Testis (tissue), 3 donors: ENCODE results near the gene SPATA24. TPM values are rescaled to one million over a fixed set of nuclear protein-coding genes. Genes with fewer than 3 reads are reported as not detected.
"Not testable (repeated sequence)": the region's sequence is repeated elsewhere in the genome, so short reads cannot be mapped to it uniquely, and the experiment has no call there.

Experiments used
- DNase-seq: peaks from one replicate; pipeline ENCODE4 v3.0.0-alpha.2; 2019
- H3K27ac ChIP-seq, 2 donors: fragments of 200-600 bp; sonication (generic); one replicate each; pipeline ENCODE4 v1.5.1; 2019
- H3K27me3 ChIP-seq: fragments of 200-600 bp; sonication (generic); one replicate; pipeline ENCODE4 v1.5.1; 2019
- H3K36me3 ChIP-seq: fragments of 200-600 bp; sonication (generic); one replicate; pipeline ENCODE4 v1.5.1; 2017; ENCODE audit warnings: low read depth; ENCODE audit errors: missing control alignments
- H3K4me1 ChIP-seq: fragments of 200-600 bp; sonication (generic); one replicate; pipeline ENCODE4 v1.5.1; 2019
- H3K4me3 ChIP-seq, 2 donors: fragments of 200-600 bp; sonication (generic); one replicate each; pipeline ENCODE4 v1.5.1; 2017 to 2019
- H3K9me3 ChIP-seq: fragments of 200-600 bp; sonication (generic); one replicate; pipeline ENCODE4 v1.5.1; 2017
- POLR2A ChIP-seq: fragments of 450-650 bp; IDR thresholded peaks from one replicate; pipeline ENCODE4 v1.6.1; 2017; ENCODE audit warnings: antibody characterized with exemption, mild to moderate bottlenecking, moderate library complexity
- WGBS, 2 donors: methylation state at CpG; one replicate each; pipeline ENCODE4 v1.1.5; 2018; 5-methylcytosine and 5-hydroxymethylcytosine counted together
- intact Hi-C: fragments of 100-400 bp; cut with DNase I; formaldehyde crosslinking; loops from one replicate; pipeline ENCODE4 v1.15.1; 2023; ENCODE audit warnings: low total_unique reads
- polyA plus RNA-seq: library from polyadenylated mRNA; stranded (reverse); fragments of 350-450 nt; fragmentation: Illumina TruSeq; extraction: RNeasy Lipid Tissue Mini Kit (QIAGEN cat#74804); gene quantifications from one replicate; pipeline ENCODE4 v1.2.3, GENCODE V29; 2014; ENCODE audit warnings: low read depth, low replicate concordance; ENCODE audit not compliant: insufficient read depth
- total RNA-seq, 2 donors: library from RNA; depleted of rRNA; stranded (reverse); fragments of >200 nt; gene quantifications; one replicate each; pipeline ENCODE4 v1.2.3, GENCODE V29; 2016
- TF ChIP-seq, protein P1 (sequence below), 3 experiments: fragments of 450-650 bp in 2 of 3; fragments of 200-600 bp in 1 of 3; sonication (generic) in 1 of 3; IDR thresholded peaks; one replicate each; pipeline ENCODE4 v1.5.1; 2016 to 2019; ENCODE audit warnings: antibody characterized with exemption in 3 of 3, mild to moderate bottlenecking in 2 of 3, moderate library complexity in 1 of 3

Gene SPATA24
- total and polyA plus RNA-seq, 3 donors from 2014 or later, result 45.2 to 185 (median 94.6) TPM

DNA sequence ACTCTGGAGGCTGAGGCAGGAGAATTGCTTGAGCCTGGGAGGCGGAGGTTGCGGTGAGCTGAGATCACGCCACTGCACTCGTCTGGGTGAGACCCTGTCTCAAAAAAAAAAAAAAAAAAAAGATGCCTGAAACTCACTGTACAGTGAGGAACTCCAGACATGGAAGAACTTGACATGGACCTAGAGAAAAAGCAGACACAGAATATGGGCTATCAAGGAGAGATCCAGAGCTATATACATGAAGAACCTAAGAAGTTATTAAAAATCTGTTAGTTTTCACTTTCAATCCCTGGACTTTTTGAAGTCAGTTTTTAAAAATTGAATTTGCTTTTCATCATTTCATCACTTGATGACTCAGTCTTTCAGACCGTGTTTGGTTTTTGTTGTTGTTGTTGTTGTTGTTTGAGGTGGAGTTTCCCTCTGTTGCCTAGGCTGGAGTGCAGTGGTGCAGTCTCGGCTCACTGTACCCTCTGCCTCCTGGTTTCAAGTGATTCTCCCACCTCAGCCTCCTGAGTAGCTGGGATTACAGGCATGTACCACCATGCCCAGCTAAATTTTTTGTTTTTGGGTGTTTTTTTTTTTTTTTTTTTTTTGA is 42.0 kb downstream of the SPATA24 start:
- 84 to 90% methylated on average over 6 of the region's 6 CpGs for WGBS, 2 donors
- Histone ChIP-seq H3K36me3 (no peaks in the 10 kb centered on the region), H3K9me3 (no peaks in the 10 kb centered on the region), H3K4me3 (no peak overlapping the region), H3K4me1 (no peaks in the 10 kb centered on the region), H3K27me3 (no peaks in the 10 kb centered on the region), H3K27ac (no peak overlapping the region)
- TF ChIP-seq, protein P1, sequence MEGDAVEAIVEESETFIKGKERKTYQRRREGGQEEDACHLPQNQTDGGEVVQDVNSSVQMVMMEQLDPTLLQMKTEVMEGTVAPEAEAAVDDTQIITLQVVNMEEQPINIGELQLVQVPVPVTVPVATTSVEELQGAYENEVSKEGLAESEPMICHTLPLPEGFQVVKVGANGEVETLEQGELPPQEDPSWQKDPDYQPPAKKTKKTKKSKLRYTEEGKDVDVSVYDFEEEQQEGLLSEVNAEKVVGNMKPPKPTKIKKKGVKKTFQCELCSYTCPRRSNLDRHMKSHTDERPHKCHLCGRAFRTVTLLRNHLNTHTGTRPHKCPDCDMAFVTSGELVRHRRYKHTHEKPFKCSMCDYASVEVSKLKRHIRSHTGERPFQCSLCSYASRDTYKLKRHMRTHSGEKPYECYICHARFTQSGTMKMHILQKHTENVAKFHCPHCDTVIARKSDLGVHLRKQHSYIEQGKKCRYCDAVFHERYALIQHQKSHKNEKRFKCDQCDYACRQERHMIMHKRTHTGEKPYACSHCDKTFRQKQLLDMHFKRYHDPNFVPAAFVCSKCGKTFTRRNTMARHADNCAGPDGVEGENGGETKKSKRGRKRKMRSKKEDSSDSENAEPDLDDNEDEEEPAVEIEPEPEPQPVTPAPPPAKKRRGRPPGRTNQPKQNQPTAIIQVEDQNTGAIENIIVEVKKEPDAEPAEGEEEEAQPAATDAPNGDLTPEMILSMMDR (IDR thresholded peaks at IDR 0.05), result no peak
- TF ChIP-seq POLR2A, result no peak
- intact Hi-C loops, result no loop called here
- DNase-seq, result no peak

DNA sequence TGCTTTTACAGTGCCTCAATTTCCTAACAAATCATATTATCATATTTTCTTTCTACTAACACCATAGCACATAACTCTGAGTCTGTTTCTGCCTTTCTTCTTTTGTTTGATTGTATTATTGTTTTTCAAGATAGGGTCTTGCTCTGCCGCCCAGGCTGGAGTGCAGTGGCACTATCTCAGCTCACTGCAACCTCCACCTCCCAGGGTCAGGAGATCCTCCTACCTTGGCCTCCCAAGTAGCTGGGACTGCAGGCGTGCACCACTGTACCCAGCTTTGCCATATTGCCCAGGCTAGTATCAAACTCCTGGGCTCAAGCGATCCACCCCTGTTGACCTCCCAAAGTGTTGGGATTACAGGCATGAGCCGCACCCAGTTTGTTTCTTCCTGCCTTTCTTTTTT is 43.5 kb downstream of the SPATA24 start:
- H3K27ac ChIP-seq, result no peak overlapping the region
- DNase-seq, result no peak
- intact Hi-C loops, result no loop called here
- no peak overlapping the region for H3K4me3 ChIP-seq
- TF ChIP-seq, protein P1 (IDR thresholded peaks at IDR 0.05), result no peak
- no peak for TF ChIP-seq POLR2A
- no peaks in the 10 kb centered on the region for H3K9me3 ChIP-seq
- 83 to 94% methylated on average over 4 of the region's 4 CpGs for WGBS, 2 donors
- H3K36me3 ChIP-seq, result no peaks in the 10 kb centered on the region
- no peaks in the 10 kb centered on the region for H3K4me1 ChIP-seq
- H3K27me3 ChIP-seq, result no peaks in the 10 kb centered on the region

DNA sequence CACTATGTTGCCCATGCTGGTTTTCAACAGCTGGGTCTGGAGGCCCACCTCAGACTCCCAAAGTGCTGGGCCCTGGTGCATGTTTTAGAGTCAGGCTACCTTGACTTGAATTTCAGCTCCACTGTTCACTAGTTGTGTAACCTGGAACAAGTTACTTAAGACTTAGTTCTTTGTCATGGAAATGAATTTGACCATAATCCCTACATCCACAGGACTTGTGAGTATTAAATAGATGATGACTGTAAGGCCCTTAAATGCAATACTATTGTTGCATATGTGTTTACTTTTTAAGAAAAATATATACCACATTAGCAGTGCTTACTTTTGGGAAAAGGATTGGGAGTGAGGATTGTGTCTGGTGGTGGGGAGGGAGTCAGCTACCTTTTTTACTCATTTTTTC is 45.8 kb downstream of the SPATA24 start:
- H3K27ac ChIP-seq, result no peak overlapping the region
- no peak for DNase-seq
- TF ChIP-seq POLR2A, result no peak
- TF ChIP-seq, protein P1 (IDR thresholded peaks at IDR 0.05), result no peak
- no peaks in the 10 kb centered on the region for H3K9me3 ChIP-seq
- no peaks in the 10 kb centered on the region for H3K27me3 ChIP-seq
- no peaks in the 10 kb centered on the region for H3K36me3 ChIP-seq
- no peak overlapping the region for H3K4me3 ChIP-seq
- intact Hi-C loops, result no loop called here
- no peaks in the 10 kb centered on the region for H3K4me1 ChIP-seq

DNA sequence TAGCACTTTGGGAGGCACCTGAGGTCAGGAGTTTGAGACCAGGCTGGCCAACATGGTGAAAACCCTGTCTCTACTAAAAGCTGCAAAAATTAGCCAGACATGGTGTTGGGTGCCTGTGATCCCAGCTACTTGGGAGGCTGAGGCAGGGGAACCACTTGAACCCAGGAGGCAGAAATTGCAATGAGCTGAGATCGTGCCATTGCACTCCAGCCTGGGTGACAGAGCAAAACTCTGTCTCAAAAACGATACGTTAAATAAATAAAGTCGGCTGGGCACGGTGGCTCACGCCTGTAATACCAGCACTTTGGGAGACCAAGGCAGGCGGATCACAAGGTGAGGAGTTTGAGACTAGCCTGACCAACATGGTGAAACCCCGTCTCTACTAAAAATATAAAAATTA is 48.0 kb downstream of the SPATA24 start:
- H3K4me3 ChIP-seq, DNase-seq, H3K36me3 ChIP-seq, H3K4me1 ChIP-seq, H3K9me3 ChIP-seq, H3K27ac ChIP-seq, H3K27me3 ChIP-seq, intact Hi-C loops: not testable (repeated sequence)
- 90 to 95% methylated on average over 8 of the region's 8 CpGs for WGBS, 2 donors

DNA sequence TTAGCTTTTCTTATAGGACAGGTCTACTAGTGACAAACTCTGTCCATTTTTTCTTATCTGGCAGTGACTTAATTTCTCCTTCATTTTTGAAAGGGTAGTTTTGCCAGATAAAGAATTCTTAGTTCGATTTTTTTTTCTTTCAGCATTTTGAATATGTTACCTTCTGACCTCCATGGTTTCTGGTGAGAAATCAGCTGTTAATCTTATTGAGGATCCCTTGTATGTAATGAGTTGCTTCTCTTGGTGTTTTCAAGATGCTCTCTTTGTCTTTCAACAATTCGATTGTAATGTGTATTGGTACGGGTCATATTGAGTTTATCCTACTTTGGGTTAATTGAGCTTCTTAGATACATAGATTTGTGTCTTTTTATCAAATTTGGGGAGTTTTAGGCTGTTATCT is 49.7 kb downstream of the SPATA24 start:
- intact Hi-C loops, result no loop called here
- WGBS, 2 donors, result 69 to 72% methylated on average over 3 of the region's 3 CpGs
- Histone ChIP-seq H3K27ac (no peak overlapping the region), H3K4me1 (no peaks in the 10 kb centered on the region), H3K27me3 (no peaks in the 10 kb centered on the region), H3K36me3 (no peaks in the 10 kb centered on the region), H3K4me3 (no peak overlapping the region), H3K9me3 (no peaks in the 10 kb centered on the region)
- no peak for DNase-seq
- TF ChIP-seq POLR2A, result no peak
- TF ChIP-seq, protein P1 (IDR thresholded peaks at IDR 0.05), result no peak

DNA sequence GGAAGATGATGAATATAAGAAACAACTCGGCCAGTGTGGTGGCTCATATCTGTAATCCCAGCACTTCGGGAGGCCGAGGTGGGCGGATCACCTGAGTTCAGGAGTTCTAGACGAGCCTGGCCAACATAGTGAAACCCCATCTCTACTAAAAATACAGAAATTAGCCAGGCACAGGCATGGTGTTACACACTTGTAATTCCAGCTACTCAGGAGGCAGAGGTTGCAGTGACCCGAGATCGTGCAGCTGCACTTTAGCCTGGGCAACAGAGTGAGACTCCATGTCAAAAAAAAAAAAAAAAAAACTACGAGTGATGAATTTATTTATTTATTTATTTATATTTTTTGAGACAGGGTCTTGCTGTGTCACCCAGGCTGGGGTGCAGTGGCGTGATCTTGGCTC is 56.0 kb downstream of the SPATA24 start:
- WGBS, 2 donors, result 88 to 89% methylated on average over 9 of the region's 9 CpGs
- H3K4me3 ChIP-seq, H3K27ac ChIP-seq, H3K36me3 ChIP-seq, H3K27me3 ChIP-seq, H3K9me3 ChIP-seq, H3K4me1 ChIP-seq, DNase-seq, intact Hi-C loops: not testable (repeated sequence)
